ENCODE data around the gene SQSTM1.

DNA sequence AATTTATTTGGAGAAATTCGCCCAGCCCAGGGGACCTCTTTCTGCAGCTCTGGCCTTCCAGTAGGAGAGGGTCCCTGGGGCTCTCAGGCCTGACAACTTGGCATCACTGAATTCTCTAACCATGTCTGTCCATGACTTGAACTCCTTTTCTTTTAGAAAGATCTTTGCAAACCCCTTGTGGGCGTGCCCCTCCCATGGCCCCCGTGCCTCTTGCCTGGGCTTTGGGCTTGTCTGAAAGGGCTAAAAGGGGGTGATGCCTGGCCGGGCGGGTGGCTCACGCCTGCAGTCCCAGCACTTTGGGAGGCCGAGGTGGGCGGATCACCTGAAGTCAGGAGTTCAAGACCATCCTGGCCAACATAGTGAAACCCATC is 3.2 kb upstream of the SQSTM1 start:
- TF ChIP-seq, protein P1, sequence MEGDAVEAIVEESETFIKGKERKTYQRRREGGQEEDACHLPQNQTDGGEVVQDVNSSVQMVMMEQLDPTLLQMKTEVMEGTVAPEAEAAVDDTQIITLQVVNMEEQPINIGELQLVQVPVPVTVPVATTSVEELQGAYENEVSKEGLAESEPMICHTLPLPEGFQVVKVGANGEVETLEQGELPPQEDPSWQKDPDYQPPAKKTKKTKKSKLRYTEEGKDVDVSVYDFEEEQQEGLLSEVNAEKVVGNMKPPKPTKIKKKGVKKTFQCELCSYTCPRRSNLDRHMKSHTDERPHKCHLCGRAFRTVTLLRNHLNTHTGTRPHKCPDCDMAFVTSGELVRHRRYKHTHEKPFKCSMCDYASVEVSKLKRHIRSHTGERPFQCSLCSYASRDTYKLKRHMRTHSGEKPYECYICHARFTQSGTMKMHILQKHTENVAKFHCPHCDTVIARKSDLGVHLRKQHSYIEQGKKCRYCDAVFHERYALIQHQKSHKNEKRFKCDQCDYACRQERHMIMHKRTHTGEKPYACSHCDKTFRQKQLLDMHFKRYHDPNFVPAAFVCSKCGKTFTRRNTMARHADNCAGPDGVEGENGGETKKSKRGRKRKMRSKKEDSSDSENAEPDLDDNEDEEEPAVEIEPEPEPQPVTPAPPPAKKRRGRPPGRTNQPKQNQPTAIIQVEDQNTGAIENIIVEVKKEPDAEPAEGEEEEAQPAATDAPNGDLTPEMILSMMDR (IDR thresholded peaks at IDR 0.05), result no peak
- no peak for TF ChIP-seq POLR2A (IDR thresholded peaks at IDR 0.05)

Data from adrenal gland (tissue), 5 donors.